HG03342 (cell line): ENCODE results near the gene RLN3.
"Not testable (repeated sequence)": the region's sequence is repeated elsewhere in the genome, so short reads cannot be mapped to it uniquely, and the experiment has no call there.

Experiments used
- ATAC-seq: cut with Tn5 transposase; IDR thresholded peaks from one replicate; pipeline ENCODE4 v1.9.1; 2021; ENCODE audit warnings: mild to moderate bottlenecking, moderate library complexity; ENCODE audit not compliant: unreplicated experiment

The RLN3 gene

DNA sequence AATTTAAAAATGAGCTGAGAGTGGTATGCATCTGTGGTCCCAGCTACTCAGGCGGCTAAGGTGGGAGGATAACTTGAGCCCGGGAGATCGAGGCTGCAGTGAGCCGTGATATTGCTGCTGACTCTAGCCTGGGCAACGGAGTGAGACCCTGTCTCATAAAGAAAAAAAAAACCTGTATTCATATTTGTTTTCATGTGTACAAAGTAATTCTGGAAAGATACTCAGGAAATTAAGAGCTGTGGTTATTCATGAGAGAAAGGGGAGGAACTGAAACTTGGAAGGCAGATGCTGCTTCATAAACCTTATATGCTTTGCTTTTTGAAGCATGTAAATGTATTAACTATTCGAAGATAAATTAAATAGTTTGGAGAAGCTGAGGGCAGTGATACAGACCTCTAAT is 8.8 kb upstream of the RLN3 start:
- ATAC-seq = no peak

DNA sequence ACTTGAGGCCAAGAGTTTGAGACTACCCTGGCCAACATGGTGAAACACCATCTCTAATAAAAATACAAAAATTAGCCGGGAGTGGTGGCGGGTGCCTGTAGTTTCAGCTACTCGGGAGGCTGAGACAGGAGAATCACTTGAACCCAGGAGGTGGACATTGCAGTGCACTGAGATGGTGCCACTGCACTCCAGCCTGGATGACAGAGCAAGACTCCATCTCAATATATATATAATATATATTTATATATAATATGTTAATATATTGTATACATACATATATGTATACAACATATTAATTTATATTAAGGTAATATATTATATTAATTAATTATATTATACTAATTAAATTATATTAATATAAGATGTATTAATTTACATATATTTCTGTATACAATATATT is 8.2 kb upstream of the RLN3 start:
- ATAC-seq = not testable (repeated sequence)

DNA sequence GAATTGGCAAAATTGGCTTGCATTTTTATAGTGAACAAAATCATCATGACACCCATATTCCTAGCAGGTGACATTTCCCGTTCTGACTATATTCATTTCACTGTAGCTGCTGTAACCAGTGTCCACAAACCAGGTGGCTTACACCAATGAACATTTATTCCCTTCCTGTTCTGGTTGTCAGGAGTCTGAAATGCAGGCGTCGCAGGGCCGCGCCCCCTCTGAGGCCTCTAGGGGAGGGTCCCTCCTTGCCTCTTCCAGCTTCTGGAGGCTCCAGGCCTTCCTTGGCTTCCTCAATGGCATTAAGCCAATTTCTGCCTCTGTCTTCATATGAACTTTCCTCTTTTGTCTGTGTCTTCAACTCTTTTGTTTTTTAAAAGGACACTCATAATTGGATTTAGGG is 6.5 kb upstream of the RLN3 start:
- no peak for ATAC-seq

DNA sequence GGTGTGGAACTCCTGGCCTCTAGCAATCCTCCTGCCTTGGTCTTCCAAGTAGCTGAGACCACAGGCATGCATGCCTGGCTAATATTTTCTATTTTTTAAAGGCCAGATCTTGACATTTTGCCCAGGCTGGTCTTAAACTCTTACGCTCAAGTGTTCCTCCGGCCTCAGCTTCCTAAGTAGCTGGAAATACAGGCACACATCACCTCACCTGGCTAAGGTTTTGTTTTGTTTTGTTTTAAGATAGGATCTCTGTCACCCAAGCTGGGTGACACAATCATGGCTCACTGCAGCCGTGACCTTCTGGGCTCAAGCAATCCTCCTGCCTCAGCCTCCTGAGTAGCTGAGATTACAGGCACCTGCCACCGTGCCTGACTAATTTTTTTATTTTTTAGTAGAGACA is 5.5 kb upstream of the RLN3 start:
- no peak for ATAC-seq

DNA sequence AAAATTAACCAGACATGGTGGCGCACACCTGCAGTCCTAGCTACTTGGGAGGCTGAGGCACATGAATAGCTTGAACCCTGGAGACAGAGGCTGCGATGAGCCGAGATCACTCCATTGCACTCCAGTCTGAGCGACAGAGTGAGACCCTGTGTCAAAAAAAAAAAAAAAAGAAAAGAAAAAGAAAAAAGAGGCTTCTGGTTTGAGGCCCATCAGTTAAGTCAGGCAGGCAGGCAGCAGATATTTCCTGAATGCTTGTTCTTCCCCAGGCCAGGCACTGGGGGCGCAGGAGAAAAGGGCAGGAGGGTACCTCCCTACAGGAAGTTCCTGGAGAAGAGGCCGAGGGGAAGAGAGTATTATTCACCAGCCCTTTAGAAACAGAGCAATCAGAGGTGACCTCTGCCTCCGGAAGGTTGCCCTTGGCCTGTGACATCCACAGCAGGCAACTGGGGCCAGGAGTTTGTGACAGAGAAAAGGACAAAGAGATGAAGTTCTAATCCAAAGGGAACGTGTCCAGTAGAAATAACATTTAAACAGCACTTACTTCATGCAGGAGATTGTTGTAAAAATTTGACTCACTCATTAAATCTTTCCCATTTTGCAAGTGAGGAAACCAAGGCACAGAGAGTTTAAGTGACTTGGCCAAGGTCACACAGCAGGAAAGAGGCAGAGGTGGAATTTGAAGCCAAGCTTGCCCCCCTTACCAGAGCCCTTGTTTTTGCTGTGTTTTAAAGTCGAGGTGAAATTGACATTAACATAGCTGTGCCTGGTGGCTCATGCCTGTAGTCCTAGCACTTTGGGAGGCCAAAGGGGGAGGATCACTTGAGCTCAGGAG is 4.3 kb upstream of the RLN3 start:
- no peak for ATAC-seq

DNA sequence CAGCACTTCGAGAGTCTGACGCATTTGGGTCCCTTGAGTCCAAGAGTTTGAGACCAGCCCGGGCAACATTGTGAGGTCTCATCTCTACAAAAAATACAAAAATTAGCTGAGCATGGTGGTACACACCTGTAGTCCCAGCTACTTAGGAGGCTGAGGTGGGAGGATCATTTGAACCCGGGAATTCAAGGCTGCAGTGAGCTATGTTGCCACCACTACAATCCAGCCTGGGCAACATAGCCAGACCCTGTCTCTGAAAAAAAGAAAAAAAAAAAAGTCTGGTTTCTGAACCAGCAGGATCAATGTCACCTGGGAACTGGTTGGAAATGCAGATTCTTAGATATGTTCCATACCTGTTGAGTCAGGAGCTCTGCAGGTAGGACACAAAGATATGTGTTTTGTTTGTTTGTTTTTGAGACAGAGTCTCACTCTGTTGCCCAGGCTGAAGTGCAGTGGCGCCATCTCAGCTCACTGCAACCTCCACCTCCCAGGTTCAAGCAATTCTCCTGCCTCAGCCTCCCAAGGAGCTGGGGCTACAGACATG is 1.2 kb upstream of the RLN3 start:
- not testable (repeated sequence) for ATAC-seq

DNA sequence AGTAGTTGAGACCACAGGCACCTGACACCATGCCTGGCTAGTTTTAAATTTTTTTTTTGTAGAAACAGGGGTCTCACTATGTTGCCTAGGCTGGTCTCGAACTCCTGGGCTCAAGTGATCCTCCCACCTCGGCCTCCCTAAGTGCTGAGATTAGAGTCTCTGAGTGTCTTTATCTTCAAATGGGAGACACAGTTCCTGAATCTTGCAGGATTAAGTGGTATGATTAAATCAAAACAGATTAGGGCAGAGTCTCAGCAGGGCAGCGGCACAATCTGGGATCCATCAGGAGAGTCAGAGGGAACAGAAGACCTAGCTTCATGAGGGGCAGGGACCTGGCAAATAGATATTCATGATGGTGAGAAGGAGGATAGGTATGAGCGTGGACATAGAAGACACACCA is 953 bp downstream of the RLN3 start:
- ATAC-seq = no peak

DNA sequence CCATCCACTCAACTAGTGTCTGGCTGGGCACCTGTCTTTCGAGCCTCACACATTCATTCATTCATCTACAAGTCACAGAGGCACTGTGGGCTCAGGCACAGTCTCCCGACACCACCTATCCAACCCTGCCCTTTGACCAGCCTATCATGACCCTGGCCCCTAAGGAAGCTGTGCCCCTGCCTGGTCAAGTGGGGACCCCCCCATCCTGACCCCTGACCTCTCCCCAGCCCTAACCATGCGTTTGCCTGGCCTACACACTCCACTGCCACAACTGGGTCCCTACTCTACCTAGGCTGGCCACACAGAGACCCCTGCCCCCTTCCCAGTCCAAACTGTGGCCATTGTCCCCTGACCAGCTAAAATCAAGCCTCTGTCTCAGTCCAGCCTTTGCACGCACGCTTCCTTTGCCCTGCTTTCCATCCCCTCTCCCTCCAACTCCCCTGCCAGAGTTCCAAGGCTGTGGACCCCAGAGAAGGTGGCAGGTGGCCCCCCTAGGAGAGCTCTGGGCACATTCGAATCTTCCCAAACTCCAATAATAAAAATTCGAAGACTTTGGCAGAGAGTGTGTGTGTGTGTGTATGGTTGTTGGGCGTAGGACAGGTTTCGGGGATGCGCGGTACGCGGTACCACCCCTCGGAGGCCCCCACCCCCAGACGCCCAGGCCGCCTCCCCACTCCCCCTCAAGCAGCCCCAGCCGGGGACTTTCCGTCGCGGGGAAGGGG is 3.2 kb downstream of the RLN3 start:
- no peak for ATAC-seq

DNA sequence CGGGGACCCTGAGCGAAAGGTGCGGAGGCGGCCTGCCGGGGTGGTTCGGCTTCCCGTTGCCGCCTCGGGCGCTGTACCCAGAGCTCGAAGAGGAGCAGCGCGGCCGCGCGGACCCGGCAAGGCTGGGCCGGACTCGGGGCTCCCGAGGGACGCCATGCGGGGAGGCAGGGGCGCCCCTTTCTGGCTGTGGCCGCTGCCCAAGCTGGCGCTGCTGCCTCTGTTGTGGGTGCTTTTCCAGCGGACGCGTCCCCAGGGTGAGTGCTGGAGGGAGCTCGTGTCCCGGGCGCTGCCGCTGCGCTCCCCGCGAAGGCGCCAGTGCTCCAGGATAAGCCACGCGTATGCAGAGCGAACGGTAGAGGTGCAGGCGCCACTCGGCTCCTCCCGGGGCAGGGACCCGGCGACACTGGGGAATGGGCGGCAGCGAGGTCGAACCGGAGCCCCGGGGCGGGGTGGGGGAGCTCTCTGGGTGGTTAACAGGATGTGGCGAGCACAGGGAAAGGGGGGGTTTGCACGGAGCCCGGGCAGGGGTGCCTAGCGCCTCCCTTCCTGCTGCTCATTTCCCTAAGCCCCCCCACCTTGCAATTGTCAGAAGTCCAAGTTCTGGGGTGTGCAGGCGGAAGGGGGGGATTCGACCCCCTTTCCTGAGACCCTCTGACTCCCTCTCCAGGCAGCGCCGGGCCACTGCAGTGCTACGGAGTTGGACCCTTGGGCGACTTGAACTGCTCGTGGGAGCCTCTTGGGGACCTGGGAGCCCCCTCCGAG is 4.0 kb downstream of the RLN3 start, which contains the start of gene IL27RA:
TSS of gene IL27RA (plus strand) at position 44 of the 762 bp plus-strand sequence. CDS start at position 155, 111 bp downstream.
- ATAC-seq = peak; percentile 70

DNA sequence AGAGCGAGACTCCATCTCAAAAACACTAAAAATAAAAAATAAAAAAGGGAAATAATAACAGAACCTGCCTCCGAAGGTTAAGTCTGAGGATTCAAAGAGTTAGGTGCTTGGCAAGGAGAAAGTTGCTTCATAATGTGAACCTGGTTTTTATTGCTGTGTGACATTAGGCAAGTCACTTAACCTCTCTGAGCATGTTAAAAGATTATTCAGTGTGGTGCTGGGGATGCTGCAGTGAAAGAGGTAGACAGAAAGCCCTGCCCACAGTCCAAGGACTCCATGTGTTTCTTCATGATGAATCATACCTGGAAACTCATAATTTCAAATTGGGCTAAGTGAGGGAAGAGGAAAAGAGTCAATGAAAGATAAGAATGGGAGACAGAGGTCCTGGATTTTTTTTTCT is 6.0 kb downstream of the RLN3 start:
- ATAC-seq = no peak

DNA sequence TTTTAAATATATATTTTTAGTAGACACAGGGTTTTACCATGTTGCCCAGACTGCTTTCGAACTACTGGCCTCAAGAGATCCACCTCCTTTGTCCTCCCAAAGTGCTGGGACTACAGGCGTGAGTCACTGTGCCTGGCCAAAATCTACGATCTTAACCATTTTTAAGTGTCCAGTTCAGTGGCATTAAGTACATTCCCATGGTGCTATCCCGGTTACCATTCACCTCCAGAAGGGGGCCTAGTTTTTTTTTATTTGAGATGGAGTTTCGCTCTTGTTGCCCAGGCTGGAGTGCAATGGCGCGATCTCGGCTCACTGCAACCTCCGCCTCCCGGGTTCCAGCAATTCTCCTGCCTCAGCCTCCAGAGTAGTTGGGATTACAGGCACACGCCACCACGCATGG is 7.2 kb downstream of the RLN3 start:
- ATAC-seq = not testable (repeated sequence)

DNA sequence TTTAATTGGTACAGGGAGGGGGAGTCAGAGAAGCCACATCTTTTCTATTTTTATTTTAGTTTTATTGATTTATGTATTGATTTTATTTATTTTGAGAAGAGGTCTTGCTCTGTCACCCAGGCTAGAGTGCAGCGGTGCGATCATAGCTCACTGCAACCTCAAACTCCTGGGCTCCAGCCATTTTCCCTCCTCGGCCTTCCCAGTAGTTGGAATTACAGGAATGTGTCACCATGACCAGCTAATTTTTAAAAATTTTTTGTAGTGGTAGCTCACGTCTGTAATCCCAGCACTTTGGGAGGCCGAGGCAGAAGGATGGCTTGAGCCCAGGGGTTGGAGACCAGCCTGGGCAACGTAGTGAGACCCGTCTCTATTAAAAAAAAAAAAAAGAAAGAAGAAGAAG is 7.8 kb downstream of the RLN3 start:
- no peak for ATAC-seq

DNA sequence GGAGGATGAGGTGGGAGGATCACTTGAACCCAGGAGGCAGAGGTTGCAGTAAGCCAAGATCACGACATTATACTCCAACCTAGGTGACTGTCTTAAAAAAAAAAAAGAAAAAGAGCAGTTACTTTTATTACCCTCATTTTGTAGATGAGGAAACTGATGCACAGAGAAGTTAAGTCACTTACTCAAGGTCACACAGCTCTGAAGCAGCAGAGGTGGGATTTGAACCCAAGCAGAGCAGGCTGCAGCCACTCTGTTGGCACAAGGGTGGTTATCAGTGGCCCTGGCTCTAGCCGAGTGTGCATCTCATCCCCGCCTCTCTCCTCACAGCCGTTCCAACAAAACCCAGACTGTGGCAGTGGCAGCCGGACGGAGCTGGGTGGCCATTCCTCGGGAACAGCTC is 11.2 kb downstream of the RLN3 start:
- no peak for ATAC-seq

DNA sequence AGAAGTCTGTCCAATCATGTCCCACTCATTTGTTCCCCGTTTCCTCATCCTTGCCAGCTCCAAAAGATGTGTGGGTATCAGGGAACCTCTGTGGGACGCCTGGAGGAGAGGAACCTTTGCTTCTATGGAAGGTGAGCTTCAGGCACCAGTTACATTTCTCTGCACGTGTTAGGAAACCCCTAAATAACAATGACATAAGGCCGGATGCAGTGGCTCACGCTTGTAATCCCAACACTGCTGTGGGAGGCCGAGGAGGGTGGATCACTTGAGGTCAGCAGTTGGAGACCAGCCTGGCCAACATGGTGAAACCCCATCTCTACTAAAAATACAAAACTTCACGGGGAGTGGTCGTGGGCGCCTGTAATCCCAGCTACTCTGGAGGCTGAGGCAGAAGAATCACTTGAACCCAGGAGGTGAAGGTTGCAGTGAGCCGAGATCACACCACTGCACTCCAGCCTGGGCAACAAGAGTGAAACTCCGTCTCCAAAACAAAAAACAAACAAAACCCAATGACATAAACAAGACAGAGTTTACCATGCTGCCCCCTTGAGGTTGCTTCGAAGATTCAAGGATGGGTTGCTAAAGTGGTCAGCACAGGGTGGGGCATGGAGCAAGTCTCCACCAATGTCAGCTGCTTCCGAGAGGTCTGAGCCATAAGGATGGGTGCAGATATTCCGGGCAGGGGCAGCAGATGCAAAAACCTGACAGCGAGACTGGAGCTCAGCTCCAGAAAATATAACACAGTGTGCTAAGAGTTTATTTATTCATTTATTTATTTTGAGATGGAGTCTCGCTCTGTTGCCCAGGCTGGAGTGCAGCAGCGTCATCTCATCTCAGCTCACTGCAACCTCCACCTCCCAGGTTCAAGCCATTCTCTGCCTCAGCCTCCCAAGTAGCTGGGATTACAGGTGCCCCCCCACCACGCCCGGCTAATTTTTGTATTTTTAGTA is 15.0 kb downstream of the RLN3 start:
- ATAC-seq = peak; percentile 56

DNA sequence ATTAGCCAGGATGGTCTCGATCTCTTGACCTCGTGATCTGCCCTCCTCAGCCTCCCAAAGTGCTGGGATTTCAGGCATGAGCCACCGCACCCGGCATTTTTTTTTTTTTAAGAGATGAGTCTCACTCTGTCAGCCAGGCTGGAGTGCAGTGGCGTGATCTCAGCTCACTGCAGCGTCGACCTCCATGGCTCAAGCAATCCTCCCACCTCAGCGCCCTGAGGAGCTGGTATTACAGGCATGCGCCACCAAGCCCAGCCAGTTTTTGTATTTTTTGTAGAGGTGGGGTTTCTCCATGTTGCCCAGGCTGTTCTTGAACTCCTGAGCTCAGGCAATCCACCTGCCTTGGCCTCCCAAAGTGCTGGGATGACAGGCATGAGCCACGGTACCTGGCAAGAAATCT is 19.9 kb downstream of the RLN3 start:
- not testable (repeated sequence) for ATAC-seq

DNA sequence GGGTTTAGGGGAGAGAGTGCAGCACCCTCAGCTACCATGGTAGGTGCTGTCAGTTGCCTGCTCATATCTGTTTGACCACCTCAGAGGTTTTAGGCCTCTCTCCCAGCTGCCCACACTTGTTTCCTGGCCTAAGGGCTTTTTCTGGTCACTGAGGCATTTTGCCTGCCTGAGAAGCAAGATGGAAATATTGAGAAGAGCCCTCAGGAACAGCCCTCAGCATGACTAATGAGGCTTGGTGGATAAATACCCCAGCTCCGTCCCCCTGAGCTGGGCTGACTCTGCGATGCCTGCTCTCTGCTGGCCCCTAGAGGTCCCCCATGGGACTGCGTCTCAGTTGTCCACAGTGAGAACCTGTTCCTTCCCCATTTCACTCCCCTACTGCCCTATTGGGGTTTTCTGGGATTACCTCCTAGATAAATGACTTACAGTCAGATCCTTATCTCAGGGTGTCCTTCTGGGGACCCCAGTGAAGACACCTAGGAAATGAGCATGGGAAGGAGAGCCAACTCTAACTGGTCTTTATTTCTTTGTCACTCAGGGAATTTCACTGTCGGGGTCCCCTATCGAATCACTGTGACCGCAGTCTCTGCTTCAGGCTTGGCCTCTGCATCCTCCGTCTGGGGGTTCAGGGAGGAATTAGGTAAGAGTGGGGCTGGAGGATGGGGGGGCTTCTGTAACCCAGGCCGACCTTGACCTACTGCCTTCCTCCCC is 20.6 kb downstream of the RLN3 start:
- no peak for ATAC-seq

DNA sequence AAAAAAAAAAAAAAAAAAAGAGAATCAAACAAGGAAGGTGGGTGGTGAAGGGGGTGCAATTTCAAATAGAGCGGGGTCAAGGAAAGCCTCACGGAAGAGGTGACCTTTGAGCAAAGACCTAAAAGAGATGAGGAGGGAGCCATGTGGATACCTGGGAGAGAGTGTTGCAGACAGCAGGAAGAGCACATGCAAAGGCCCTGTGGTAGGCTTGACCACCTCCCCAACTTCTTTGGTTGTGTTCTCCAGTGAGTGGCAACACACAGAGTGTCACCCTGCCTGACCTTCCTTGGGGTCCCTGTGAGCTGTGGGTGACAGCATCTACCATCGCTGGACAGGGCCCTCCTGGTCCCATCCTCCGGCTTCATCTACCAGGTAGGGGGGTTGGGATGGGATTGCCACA is 22.6 kb downstream of the RLN3 start:
- ATAC-seq = no peak

DNA sequence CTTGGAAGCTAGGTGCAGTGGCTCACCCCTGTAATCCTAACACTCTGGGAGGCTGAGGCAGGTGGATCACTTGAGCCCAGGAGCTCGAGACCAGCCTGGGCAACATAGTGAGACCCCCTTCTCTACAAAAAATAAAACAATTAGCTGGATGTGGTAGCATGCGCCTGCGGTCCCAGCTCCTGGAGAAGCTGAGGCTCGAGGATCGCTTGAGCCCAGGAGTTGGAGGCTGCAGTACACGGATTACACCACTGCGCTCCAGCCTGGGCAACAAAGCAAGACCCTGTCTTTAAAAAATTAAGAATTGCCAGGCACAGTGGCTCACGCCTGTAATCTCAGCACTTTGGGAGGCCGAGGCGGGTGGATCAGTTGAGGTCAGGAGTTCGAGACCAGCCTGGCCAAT is 23.0 kb downstream of the RLN3 start:
- not testable (repeated sequence) for ATAC-seq

DNA sequence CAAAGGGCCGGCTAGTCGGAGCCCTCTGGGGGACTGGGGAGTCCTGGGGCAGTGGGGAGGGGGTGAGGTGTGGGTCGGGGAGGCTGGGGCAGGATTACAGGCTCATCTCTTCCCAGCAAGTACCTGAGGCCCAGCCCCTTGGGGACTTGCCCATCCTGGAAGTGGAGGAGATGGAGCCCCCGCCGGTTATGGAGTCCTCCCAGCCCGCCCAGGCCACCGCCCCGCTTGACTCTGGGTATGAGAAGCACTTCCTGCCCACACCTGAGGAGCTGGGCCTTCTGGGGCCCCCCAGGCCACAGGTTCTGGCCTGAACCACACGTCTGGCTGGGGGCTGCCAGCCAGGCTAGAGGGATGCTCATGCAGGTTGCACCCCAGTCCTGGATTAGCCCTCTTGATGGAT is 24.0 kb downstream of the RLN3 start:
- ATAC-seq = no peak

DNA sequence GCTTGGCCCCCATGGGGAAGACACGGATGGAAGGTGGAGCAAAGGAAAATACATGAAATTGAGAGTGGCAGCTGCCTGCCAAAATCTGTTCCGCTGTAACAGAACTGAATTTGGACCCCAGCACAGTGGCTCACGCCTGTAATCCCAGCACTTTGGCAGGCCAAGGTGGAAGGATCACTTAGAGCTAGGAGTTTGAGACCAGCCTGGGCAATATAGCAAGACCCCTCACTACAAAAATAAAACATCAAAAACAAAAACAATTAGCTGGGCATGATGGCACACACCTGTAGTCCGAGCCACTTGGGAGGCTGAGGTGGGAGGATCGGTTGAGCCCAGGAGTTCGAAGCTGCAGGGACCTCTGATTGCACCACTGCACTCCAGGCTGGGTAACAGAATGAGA is 24.5 kb downstream of the RLN3 start:
- no peak for ATAC-seq
